WTC11 (cell line): ENCODE results near the gene INPP5F.

ENCODE experiments used
- CREB1 ChIP-seq: sonication (generic); formaldehyde crosslinking; IDR thresholded peaks from 2 replicates; pipeline ENCODE4 v1.8.0; 2023; ENCODE audit warnings: mild to moderate bottlenecking, missing genetic modification reagents
- ESRRA ChIP-seq: sonication (generic); formaldehyde crosslinking; IDR thresholded peaks from 2 replicates; pipeline ENCODE4 v1.8.1; 2022; ENCODE audit warnings: mild to moderate bottlenecking, missing genetic modification reagents, borderline replicate concordance
- GABPB1 ChIP-seq: sonication (generic); formaldehyde crosslinking; IDR thresholded peaks from 2 replicates; pipeline ENCODE4 v1.8.1; 2023; ENCODE audit warnings: mild to moderate bottlenecking, missing genetic modification reagents
- NR2C2 ChIP-seq: sonication (generic); formaldehyde crosslinking; IDR thresholded peaks from 2 replicates; pipeline ENCODE4 v1.8.0; 2022; ENCODE audit warnings: mild to moderate bottlenecking, missing genetic modification reagents
- SMAD4 ChIP-seq: sonication (generic); formaldehyde crosslinking; IDR thresholded peaks from 2 replicates; pipeline ENCODE4 v1.8.0; 2022; ENCODE audit warnings: mild to moderate bottlenecking, missing genetic modification reagents
- ZBTB21 ChIP-seq: sonication (generic); formaldehyde crosslinking; IDR thresholded peaks from 2 replicates; pipeline ENCODE4 v1.8.1; 2023; ENCODE audit warnings: mild to moderate bottlenecking, missing genetic modification reagents, borderline replicate concordance
- TF ChIP-seq, protein P1 (sequence below): fragments of 200-600 bp; IDR thresholded peaks from 2 replicates; pipeline ENCODE4 v1.8.0; 2022; ENCODE audit warnings: antibody characterized with exemption
- TF ChIP-seq, protein P2 (sequence below): sonication (generic); formaldehyde crosslinking; IDR thresholded peaks from 2 replicates; pipeline ENCODE4 v1.8.0; 2022; ENCODE audit warnings: mild to moderate bottlenecking, missing genetic modification reagents
- TF ChIP-seq, protein P3 (sequence below): sonication (generic); formaldehyde crosslinking; IDR thresholded peaks from 2 replicates; pipeline ENCODE4 v1.8.1; 2022; ENCODE audit warnings: low read depth, missing genetic modification reagents, borderline replicate concordance
- TF ChIP-seq, protein P4 (sequence below): sonication (generic); formaldehyde crosslinking; IDR thresholded peaks from 2 replicates; pipeline ENCODE4 v1.8.1; 2023; ENCODE audit warnings: mild to moderate bottlenecking, missing genetic modification reagents
- TF ChIP-seq, protein P5 (sequence below): sonication (generic); formaldehyde crosslinking; IDR thresholded peaks from 2 replicates; pipeline ENCODE4 v1.8.0; 2022; ENCODE audit warnings: mild to moderate bottlenecking, missing genetic modification reagents

DNA sequence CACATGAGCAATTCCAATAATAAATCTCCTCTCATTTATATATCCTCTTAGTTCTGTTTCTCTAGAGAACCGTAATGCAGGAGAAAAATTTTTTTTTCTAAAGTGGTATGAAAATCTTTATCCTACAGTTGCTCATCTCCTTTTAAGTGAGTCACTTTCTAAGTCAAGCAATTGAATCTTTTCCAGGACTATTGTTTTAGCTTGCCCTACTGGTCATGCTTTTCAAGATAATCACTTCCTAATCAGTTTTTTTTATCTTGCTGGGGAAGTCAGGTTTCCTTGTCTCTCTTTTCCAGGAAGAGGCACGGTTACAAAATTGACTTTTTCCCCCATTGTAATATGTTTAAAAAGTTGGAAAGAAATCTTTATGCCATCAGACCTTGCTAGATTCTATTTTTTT lies 44.0 kb downstream of the INPP5F start:
- TF ChIP-seq, protein P1, sequence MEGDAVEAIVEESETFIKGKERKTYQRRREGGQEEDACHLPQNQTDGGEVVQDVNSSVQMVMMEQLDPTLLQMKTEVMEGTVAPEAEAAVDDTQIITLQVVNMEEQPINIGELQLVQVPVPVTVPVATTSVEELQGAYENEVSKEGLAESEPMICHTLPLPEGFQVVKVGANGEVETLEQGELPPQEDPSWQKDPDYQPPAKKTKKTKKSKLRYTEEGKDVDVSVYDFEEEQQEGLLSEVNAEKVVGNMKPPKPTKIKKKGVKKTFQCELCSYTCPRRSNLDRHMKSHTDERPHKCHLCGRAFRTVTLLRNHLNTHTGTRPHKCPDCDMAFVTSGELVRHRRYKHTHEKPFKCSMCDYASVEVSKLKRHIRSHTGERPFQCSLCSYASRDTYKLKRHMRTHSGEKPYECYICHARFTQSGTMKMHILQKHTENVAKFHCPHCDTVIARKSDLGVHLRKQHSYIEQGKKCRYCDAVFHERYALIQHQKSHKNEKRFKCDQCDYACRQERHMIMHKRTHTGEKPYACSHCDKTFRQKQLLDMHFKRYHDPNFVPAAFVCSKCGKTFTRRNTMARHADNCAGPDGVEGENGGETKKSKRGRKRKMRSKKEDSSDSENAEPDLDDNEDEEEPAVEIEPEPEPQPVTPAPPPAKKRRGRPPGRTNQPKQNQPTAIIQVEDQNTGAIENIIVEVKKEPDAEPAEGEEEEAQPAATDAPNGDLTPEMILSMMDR, result no peak
- TF ChIP-seq SMAD4 (CRISPR knock-in tag), result no peak
- TF ChIP-seq, protein P2, sequence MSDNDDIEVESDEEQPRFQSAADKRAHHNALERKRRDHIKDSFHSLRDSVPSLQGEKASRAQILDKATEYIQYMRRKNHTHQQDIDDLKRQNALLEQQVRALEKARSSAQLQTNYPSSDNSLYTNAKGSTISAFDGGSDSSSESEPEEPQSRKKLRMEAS (CRISPR knock-in tag), result no peak
- TF ChIP-seq, protein P3, sequence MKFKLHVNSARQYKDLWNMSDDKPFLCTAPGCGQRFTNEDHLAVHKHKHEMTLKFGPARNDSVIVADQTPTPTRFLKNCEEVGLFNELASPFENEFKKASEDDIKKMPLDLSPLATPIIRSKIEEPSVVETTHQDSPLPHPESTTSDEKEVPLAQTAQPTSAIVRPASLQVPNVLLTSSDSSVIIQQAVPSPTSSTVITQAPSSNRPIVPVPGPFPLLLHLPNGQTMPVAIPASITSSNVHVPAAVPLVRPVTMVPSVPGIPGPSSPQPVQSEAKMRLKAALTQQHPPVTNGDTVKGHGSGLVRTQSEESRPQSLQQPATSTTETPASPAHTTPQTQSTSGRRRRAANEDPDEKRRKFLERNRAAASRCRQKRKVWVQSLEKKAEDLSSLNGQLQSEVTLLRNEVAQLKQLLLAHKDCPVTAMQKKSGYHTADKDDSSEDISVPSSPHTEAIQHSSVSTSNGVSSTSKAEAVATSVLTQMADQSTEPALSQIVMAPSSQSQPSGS (CRISPR knock-in tag), result no peak
- no peak for TF ChIP-seq ZBTB21 (CRISPR knock-in tag)
- no peak for TF ChIP-seq GABPB1 (CRISPR knock-in tag)
- TF ChIP-seq, protein P4, sequence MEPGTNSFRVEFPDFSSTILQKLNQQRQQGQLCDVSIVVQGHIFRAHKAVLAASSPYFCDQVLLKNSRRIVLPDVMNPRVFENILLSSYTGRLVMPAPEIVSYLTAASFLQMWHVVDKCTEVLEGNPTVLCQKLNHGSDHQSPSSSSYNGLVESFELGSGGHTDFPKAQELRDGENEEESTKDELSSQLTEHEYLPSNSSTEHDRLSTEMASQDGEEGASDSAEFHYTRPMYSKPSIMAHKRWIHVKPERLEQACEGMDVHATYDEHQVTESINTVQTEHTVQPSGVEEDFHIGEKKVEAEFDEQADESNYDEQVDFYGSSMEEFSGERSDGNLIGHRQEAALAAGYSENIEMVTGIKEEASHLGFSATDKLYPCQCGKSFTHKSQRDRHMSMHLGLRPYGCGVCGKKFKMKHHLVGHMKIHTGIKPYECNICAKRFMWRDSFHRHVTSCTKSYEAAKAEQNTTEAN (CRISPR knock-in tag), result no peak
- TF ChIP-seq CREB1 (CRISPR knock-in tag), result no peak
- TF ChIP-seq NR2C2 (CRISPR knock-in tag), result no peak
- TF ChIP-seq, protein P5, sequence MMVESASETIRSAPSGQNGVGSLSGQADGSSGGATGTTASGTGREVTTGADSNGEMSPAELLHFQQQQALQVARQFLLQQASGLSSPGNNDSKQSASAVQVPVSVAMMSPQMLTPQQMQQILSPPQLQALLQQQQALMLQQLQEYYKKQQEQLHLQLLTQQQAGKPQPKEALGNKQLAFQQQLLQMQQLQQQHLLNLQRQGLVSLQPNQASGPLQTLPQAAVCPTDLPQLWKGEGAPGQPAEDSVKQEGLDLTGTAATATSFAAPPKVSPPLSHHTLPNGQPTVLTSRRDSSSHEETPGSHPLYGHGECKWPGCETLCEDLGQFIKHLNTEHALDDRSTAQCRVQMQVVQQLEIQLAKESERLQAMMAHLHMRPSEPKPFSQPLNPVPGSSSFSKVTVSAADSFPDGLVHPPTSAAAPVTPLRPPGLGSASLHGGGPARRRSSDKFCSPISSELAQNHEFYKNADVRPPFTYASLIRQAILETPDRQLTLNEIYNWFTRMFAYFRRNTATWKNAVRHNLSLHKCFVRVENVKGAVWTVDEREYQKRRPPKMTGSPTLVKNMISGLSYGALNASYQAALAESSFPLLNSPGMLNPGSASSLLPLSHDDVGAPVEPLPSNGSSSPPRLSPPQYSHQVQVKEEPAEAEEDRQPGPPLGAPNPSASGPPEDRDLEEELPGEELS (CRISPR knock-in tag), result no peak
- TF ChIP-seq ESRRA (CRISPR knock-in tag), result no peak
